GM12873 (cell line): ENCODE measurements around the gene PGAM4.

Source experiments
- CTCF ChIP-seq: IDR thresholded peaks from 2 replicates; pipeline ENCODE4 v1.5.1; 2012; ENCODE audit warnings: low read depth, mild to moderate bottlenecking, moderate library complexity, low read length, control low read depth; ENCODE audit not compliant: insufficient read depth; ENCODE audit errors: missing control alignments

The PGAM4 gene

DNA sequence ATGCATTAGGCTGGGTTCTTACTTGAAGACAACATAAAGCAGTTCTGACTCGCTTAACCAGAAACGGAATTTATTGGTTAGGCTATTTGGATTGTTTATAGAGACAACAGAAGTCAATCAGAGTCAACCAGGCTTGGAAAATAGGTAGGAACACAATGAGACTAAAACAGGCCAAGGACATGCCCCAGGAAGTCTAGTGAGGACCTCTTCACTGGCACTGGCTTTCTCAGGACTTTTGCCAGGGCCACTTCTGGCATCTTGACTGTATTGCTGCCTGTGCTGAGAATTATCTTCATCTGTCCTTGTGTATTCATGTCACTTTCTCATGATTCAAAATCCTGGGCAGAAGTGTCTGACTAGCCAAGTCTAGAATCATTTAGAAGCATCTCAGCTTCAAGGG is 19.6 kb downstream of the PGAM4 start:
- no peak for TF ChIP-seq CTCF

DNA sequence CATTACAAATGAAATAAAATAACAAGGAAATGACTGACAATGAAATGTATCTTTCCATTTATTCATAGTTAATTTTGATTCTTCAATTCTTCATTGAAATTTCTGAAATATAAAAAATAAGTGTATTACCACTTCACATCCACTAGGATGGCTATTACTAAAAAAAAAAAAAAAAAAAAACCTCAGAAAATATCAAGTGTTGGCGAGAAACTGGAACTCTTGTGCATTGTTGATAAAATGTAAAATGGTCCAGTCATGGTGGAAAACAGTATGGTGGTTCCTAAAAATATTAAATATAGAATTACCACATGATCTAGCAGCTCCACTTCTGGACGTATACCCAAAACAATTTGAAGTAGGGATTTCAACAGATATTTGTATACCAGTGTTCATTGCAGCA is 22.9 kb downstream of the PGAM4 start:
- TF ChIP-seq CTCF: no peak

GRCh38 chrX:77945910-77946545 is 23.4 kb downstream of the PGAM4 start:
- no peak for TF ChIP-seq CTCF

DNA sequence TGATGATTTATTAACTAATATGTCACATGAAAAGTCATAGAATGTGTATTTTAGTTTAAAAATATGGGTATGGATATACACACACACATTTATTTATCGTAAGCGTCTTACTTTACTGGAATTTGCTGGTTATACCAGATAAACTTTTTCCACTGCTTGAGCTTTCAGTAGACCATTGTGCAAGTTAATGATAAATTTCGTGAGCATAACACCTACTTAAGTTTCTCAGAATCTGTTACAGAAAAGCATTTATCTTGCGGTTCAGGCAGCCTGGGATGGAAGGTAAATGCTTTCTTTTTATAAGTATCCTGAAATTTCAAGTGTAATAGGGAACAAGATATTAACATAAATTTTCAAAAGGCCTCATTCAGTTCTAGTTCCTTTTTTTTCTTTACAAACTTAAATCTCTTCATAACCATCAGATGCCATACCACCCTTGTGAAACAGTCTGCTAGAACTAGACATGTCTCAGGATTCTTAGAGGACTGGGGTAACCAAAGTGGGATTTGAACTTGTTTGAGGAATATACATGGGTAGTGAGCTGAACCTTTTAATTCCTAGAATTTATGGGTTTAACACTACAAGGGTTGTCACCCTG is 31.3 kb downstream of the PGAM4 start:
- TF ChIP-seq CTCF: no peak

DNA sequence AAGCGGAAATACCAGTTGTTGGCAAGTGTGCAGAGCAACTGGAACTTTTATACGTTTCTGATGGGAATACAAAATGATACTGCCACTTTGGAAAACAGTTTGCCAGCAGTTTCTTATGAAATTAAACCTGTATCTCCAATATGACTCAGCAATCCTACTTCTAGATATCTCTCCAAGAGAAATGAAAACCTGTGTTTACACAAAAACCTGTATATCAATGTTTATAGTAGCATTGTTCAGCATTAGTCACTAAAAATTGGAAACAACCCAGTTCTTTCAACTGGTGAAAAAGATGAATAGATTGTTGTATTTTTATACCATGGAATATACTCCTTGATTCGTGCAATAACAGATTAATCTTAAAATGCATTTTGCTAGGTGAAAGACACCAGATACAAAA is 32.1 kb downstream of the PGAM4 start:
- TF ChIP-seq CTCF: no peak

DNA sequence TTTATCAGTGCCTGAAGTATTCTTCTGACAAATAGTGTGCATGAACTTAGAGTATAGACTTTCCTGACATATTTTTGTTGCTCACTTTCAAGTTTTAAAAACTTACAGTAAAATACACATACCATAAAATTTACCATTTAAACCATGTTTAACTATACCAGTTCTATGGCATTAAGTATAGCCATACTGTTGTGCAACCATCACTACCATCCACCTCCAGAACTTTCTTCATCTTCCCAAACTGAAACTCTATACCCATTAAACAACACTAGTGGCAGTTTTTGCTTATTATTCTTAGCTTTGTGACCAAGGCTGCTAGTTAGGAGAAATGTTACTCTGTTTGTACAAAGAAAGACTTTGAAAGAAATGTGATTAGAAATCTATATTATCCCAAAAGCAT is 33.1 kb downstream of the PGAM4 start:
- TF ChIP-seq CTCF: no peak

DNA sequence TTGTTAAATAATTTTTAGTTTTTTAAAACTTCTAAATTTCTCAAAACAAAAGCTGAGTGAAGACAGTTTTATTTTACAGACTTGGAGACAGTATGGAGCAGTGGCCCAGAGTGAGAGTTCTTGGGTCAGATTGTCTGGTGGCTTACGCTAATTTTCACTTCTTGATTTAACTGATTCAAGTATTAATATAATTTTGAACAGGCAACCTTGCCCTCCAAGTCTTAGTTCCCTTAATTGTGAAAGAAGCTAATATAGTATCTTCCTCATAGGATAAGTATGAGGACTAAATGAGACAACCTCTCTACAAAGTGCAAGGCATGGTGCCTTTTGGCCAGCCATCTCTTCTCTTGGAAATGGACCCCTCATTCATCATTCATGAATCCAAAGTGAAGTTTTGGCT is 33.6 kb downstream of the PGAM4 start:
- no peak for TF ChIP-seq CTCF
